GM18867 (cell line): ENCODE data around the gene VCP.
"Not testable (repeated sequence)": the region's sequence is repeated elsewhere in the genome, so short reads cannot be mapped to it uniquely, and the experiment has no call there.

Experiments
- ATAC-seq: cut with Tn5 transposase; IDR thresholded peaks from one replicate; pipeline ENCODE4 v1.9.1; 2021; ENCODE audit warnings: mild to moderate bottlenecking, moderate library complexity; ENCODE audit not compliant: unreplicated experiment

The VCP gene

GRCh38 chr9:35026671-35027070 is 45.8 kb downstream of the VCP start:
- ATAC-seq = no peak

GRCh38 chr9:35023443-35023842 is 49.0 kb downstream of the VCP start:
- not testable (repeated sequence) for ATAC-seq

- ATAC-seq = no peak
Measured at GRCh38 chr9:35014517-35014916, 57.9 kb downstream of the VCP start.

DNA sequence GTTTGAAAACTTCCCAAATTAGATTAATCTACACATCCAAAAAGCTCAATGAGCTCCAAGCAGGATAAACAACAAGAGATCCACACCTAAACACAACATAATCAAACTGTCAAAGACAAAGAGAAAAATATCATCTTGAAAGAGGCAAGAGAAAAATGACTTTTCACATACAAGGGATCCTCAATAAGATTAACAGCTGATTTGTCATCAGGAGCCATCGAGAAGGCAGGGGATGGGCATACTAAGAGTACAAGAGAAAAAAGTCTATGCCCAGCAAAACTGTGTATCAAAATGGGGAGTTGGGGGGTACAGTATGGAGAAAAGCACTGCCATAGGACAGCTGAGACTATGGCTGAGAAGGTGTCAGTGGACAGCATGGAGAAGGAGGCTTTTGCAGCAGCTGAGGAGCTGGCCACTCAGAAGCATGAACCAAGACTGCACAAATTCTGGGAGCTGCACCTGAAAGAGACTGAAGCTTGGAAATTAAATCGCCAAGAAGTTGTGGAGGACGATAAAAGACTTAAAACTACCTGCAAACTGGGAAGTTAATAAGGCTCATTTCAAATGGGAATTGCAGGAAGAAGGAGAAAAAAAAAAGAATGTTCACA is 62.0 kb downstream of the VCP start:
- ATAC-seq = no peak
